Measurements from ENCODE around the gene TRPM4. TPM values are rescaled to one million over a fixed set of nuclear protein-coding genes. Genes with fewer than 3 reads are reported as not detected.

The TRPM4 gene
- total RNA-seq: 45.9 to 58.5 TPM (median 53.5 TPM) in 3 replicates

GRCh38 chr19:49157445-49158224, at the start of gene TRPM4:
Gene TRPM4, plus strand, starts transcription at chr19:49157792. Its CDS starts 75 bp downstream, at chr19:49157867.
- peak within 1 kb of the TSS; percentile 81 for H3K4me3 Mint-ChIP-seq
- TF ChIP-seq CTCF (IDR thresholded peaks at IDR 0.05; ENCODE audit: unreplicated experiment): no peak
- peak; percentile 85 to 90 for DNase-seq (ENCODE audit: low spot score in 2 of 2, unreplicated experiment in 2 of 2)
- peak within 1 kb of the TSS; percentile 85 for H3K27ac Mint-ChIP-seq
- peaks cover 10% of the 10 kb centered on the region for H3K9me3 Mint-ChIP-seq
- H3K36me3 Mint-ChIP-seq: peaks cover 7% of the 10 kb centered on the region
- peaks cover 26% of the 10 kb centered on the region for H3K4me1 Mint-ChIP-seq
- H3K27me3 Mint-ChIP-seq (ENCODE audit: low read depth): no peaks in the 10 kb centered on the region

DNA sequence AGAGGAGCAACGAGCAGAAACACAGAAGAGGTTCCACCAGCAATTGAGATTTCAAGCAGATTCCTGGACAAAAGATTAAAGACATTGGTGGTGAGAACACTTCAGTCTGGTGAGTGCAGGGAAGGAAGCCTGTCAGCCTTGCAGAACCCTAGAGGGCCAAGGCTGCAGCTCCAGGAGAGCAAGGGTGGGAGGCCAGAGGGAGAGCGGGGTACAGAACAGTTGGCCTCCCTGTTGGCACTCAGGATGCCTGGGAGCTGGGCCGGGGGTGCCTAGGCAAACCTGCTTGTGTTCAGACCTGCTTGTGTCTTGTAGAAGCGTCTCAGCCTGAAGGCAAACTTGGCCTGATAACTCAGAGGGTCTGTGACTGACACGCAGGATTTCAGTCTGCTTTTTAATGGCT, 48.5 kb upstream of the TRPM4 start:
- TF ChIP-seq CTCF (IDR thresholded peaks at IDR 0.05; ENCODE audit: unreplicated experiment): no peak
- peak overlapping the region; percentile 19 for H3K27ac Mint-ChIP-seq
- peaks cover 10% of the 10 kb centered on the region for H3K4me1 Mint-ChIP-seq
- H3K9me3 Mint-ChIP-seq: no peaks in the 10 kb centered on the region
- no peaks in the 10 kb centered on the region for H3K27me3 Mint-ChIP-seq (ENCODE audit: low read depth)
- no peak for DNase-seq (ENCODE audit: low spot score in 2 of 2, unreplicated experiment in 2 of 2)
- H3K36me3 Mint-ChIP-seq: peaks cover 19% of the 10 kb centered on the region
- no peak overlapping the region for H3K4me3 Mint-ChIP-seq

- DNase-seq (ENCODE audit: low spot score in 2 of 2, unreplicated experiment in 2 of 2): no peak
- no peak overlapping the region for H3K4me3 Mint-ChIP-seq
- peaks cover 11% of the 10 kb centered on the region for H3K4me1 Mint-ChIP-seq
- peaks cover 18% of the 10 kb centered on the region for H3K36me3 Mint-ChIP-seq
- H3K27ac Mint-ChIP-seq: peak overlapping the region; percentile 19
- H3K27me3 Mint-ChIP-seq (ENCODE audit: low read depth): no peaks in the 10 kb centered on the region
- TF ChIP-seq CTCF (IDR thresholded peaks at IDR 0.05; ENCODE audit: unreplicated experiment): no peak
- no peaks in the 10 kb centered on the region for H3K9me3 Mint-ChIP-seq
These were observed 47.9 kb upstream of the TRPM4 start for GRCh38 chr19:49109569-49110233.

DNA sequence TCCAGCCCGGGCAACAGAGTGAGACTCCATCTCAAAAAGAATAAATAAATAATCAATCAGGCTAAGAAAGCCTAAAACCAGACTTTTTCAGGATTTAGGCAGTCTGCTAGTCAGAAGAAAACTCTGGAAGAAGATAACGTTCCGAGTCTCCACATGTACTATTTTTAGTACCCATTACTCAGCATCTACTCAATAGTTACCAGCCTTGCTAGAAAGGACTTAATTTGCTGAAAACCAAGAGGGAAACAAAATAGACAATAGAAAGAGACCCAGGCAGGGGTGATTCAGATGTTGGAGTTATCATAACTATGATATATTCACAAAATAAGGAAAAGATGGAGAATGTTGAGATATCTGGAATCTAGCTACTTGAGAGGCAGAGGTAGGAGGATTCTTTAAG, 47.0 kb upstream of the TRPM4 start:
- H3K27ac Mint-ChIP-seq: no peak overlapping the region

More for the DNA sequence above, 47.0 kb upstream of the TRPM4 start:
- Mint-ChIP-seq H3K27me3 (ENCODE audit: low read depth) (no peaks in the 10 kb centered on the region), H3K4me3 (no peak overlapping the region), H3K9me3 (no peaks in the 10 kb centered on the region), H3K4me1 (peaks cover 15% of the 10 kb centered on the region), H3K36me3 (peaks cover 12% of the 10 kb centered on the region)
- DNase-seq (ENCODE audit: low spot score in 2 of 2, unreplicated experiment in 2 of 2): no peak
- TF ChIP-seq CTCF (IDR thresholded peaks at IDR 0.05; ENCODE audit: unreplicated experiment): no peak
